ENCODE data around the gene RAD9A. TPM values are rescaled to one million over a fixed set of nuclear protein-coding genes. Genes with fewer than 3 reads are reported as not detected.

RAD9A gene
- total RNA-seq, 2 donors from 2014 or later = 6.2 to 6.5 TPM

DNA sequence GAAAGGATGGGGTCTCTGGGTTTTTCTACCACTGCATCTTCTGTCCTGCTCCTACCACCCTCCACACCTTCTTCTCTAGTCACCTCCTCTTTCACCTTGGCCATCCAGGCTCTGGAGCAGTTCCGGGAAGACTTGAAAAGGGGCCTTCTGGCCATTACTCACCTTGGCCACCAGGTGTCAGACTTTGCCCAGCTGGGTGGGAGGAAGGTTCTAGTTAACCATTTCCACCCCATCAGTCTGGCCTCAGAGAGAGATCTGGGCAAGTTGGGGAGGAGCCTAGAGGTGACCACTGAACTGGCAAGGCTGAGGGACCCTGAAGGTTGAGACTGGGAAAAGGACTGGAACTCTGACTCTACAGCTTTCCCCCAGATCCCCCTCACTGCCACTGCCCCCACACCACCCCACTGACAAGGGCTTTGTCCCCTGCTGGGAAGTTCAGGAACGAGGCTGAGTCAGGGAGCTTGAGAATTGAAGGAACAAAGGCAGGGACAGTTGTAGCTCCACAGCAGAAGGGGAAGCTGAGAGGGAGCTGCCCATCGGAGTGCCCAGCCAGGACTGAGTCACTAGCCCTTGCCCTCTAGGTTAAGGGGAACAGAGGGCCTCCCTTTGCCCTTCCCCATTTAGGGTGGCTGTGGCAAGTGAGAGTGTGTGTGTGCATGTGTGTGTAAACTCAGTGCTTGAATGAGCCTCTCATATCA, 34.8 kb upstream of the RAD9A start:
- Histone ChIP-seq H3K27ac (peak overlapping the region; percentile 99), H3K4me1 (peaks cover 0 to 59% of the 10 kb centered on the region in 2 donors), H3K27me3 (no peaks in the 10 kb centered on the region), H3K36me3 (no peaks in the 10 kb centered on the region), H3K9me3 (no peaks in the 10 kb centered on the region), H3K4me3 (no peak overlapping the region)
- TF ChIP-seq CTCF (IDR thresholded peaks at IDR 0.05) = peak; percentile 83 to 94
- peak; percentile 78 for DNase-seq (ENCODE audit: low spot score)

- H3K36me3 ChIP-seq = no peaks in the 10 kb centered on the region
- no peaks in the 10 kb centered on the region for H3K9me3 ChIP-seq
- no peaks in the 10 kb centered on the region for H3K27me3 ChIP-seq
- peaks cover 0 to 51% of the 10 kb centered on the region in 2 donors for H3K4me1 ChIP-seq
- TF ChIP-seq CTCF (IDR thresholded peaks at IDR 0.05) = no peak
- no peak for DNase-seq (ENCODE audit: low spot score)
- peak overlapping the region in 1 of 2 donors; percentile 15 for H3K27ac ChIP-seq
- H3K4me3 ChIP-seq = no peak overlapping the region
Measured at GRCh38 chr11:67357831-67358670, 33.7 kb upstream of the RAD9A start.

DNA sequence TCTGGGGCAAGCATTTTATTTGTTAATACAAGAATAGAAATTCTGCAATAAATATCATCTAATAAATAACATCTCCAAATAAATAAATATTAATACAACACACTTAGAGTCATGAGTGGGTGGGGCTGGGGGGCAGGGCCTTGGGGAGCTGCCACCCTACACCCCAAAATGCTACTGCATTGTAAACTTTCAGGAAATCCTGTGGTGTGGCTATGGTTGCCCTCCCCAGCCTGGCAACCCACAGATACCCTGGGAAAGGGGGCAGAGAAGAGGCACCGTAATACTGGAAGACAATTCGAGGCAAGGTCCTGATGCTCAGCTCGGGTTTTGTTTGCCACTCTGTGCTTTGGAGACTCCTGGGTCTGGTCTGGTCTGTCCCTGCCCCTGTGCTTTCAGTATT, 27.6 kb upstream of the RAD9A start:
- Histone ChIP-seq H3K4me3 (no peak overlapping the region), H3K27me3 (no peaks in the 10 kb centered on the region), H3K36me3 (peaks cover 9% of the 10 kb centered on the region), H3K27ac (no peak overlapping the region), H3K9me3 (no peaks in the 10 kb centered on the region), H3K4me1 (peaks cover 0 to 35% of the 10 kb centered on the region in 2 donors)
- no peak for TF ChIP-seq CTCF (IDR thresholded peaks at IDR 0.05)
- no peak for DNase-seq (ENCODE audit: low spot score)

- no peak for TF ChIP-seq CTCF (IDR thresholded peaks at IDR 0.05)
- Histone ChIP-seq H3K36me3 (peaks cover 9% of the 10 kb centered on the region), H3K27me3 (no peaks in the 10 kb centered on the region), H3K27ac (no peak overlapping the region), H3K4me3 (no peak overlapping the region), H3K9me3 (no peaks in the 10 kb centered on the region), H3K4me1 (peaks cover 0 to 39% of the 10 kb centered on the region in 2 donors)
- DNase-seq (ENCODE audit: low spot score) = no peak
Measured at GRCh38 chr11:67364783-67365722, 26.7 kb upstream of the RAD9A start.

- no peak for TF ChIP-seq CTCF (IDR thresholded peaks at IDR 0.05)
- H3K36me3 ChIP-seq = peaks cover 9% of the 10 kb centered on the region
- H3K4me1 ChIP-seq = peaks cover 0 to 46% of the 10 kb centered on the region in 2 donors
- no peak for DNase-seq (ENCODE audit: low spot score)
- no peaks in the 10 kb centered on the region for H3K9me3 ChIP-seq
- no peak overlapping the region for H3K4me3 ChIP-seq
- H3K27me3 ChIP-seq = no peaks in the 10 kb centered on the region
- H3K27ac ChIP-seq = peak overlapping the region; percentile 57 to 79
Measured at GRCh38 chr11:67365736-67366444, 25.9 kb upstream of the RAD9A start.

Measured in right atrium auricular region (tissue), 2 donors.